Measurements from ENCODE around the gene ALDH8A1. TPM values are rescaled to one million over a fixed set of nuclear protein-coding genes. Genes with fewer than 3 reads are reported as not detected.
"Not testable (repeated sequence)": the region's sequence is repeated elsewhere in the genome, so short reads cannot be mapped to it uniquely, and the experiment has no call there.

Gene ALDH8A1
- total RNA-seq, 1 experiment from 2014 or later, result 0.17 TPM

GRCh38 chr6:134910593-134910935 lies 39.3 kb downstream of the ALDH8A1 start:
- Histone ChIP-seq H3K4me3 (ENCODE audit: insufficient read depth, low read depth, low read length) (no peak overlapping the region), H3K27me3 (ENCODE audit: control insufficient read depth, insufficient read depth, low read length) (no peaks in the 10 kb centered on the region), H3K36me3 (replicated peaks; ENCODE audit: control insufficient read depth, insufficient read depth, low read length) (no peaks in the 10 kb centered on the region)
- DNase-seq, result no peak

DNA sequence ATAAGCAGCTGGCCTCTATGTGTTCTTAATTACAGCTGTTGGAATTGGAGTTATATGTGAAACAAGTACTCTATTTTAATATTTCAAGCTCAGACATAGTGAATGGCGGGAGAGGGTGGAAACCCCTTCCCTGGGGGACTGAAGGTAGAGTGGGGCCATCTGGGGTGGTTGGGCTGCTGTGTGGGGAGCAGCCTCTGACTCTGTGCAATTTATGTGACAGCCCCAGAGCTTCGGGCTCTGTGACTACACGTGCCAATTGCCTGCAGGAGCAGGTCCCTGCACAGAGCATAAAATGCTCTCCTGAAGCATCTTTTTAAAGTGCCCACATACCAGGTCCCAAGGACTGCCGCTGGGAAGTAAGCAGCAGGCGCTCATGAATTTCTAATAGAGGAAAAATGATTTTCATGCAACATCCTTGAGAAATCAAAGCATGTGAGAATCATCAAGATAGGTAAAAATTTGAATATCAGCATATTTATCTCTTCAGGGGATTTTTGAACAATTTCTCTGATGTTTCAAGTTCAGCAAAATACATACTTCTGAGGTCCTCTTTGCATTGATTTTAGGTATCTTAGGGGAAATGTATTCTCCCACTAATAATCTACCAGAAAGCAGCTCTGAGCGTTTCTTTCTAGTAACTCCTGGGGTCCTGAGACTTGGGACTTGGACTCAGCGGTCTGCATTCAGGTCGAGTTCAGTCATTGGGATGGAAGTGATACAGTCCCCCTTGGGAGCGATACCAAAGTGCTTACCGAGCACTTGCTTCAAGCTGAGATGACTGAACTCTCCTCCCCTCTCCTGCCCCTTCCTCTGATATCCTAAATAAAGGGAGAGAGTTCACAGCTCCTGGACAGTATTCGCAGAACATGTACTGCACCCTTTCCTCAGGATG lies 40.0 kb downstream of the ALDH8A1 start:
- Histone ChIP-seq H3K4me3 (ENCODE audit: insufficient read depth, low read depth, low read length) (no peak overlapping the region), H3K36me3 (replicated peaks; ENCODE audit: control insufficient read depth, insufficient read depth, low read length) (no peaks in the 10 kb centered on the region), H3K27me3 (ENCODE audit: control insufficient read depth, insufficient read depth, low read length) (no peaks in the 10 kb centered on the region)
- no peak for DNase-seq

DNA sequence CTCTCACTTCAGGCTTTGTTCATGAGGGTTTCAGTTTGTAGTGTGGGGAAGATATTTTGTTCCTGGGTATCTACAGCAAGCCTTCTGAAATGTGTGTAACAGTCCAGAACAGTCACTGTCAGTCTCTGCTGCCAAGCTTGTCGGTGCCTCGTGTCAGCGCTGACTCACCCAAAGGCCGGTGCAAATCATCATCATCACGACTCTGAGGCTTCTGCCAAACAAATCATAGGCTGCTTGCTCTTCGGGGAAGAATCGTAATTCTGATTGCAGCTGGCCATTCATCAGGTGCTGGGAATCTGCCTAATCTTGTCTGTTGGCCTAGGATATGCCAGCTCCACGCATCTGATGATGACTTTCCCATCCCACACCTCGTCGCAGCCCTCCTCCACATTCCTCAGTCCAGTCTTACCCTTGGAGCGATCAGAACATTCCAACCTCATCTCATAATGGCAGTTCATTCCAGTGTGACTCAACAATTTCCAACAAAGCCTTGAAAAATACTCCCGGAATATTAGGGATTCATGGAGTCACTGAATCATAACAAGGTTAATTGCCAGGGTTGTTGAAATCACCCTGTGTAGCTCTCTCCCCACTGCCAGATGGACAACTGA lies 40.9 kb downstream of the ALDH8A1 start:
- no peak for DNase-seq

DNA sequence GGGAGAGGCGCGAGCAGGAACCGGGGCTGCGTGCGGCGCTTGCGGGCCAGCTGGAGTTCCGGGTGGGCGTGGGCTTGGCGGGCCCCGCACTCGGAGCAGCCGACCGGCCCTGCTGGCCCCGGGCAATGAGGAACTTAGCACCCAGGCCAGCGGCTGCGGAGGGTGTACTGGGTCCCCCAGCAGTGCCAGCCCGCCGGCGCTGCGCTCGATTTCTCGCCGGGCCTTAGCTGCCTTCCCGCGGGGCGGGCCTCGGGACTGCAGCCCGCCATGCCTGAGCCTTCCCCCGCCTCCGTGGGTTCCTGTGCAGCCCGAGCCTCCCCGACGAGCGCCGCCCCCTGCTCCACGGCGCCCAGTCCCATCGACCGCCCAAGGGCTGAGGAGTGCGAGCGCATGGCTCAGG lies 45.2 kb downstream of the ALDH8A1 start:
- H3K4me3 ChIP-seq (ENCODE audit: insufficient read depth, low read depth, low read length); H3K27me3 ChIP-seq (ENCODE audit: control insufficient read depth, insufficient read depth, low read length); H3K36me3 ChIP-seq (replicated peaks; ENCODE audit: control insufficient read depth, insufficient read depth, low read length); DNase-seq: not testable (repeated sequence)

More for the DNA sequence above, 40.9 kb downstream of the ALDH8A1 start:
- no peak overlapping the region for H3K4me3 ChIP-seq (ENCODE audit: insufficient read depth, low read depth, low read length)
- H3K27me3 ChIP-seq (ENCODE audit: control insufficient read depth, insufficient read depth, low read length), result no peaks in the 10 kb centered on the region
- H3K36me3 ChIP-seq (replicated peaks; ENCODE audit: control insufficient read depth, insufficient read depth, low read length), result no peaks in the 10 kb centered on the region

DNA sequence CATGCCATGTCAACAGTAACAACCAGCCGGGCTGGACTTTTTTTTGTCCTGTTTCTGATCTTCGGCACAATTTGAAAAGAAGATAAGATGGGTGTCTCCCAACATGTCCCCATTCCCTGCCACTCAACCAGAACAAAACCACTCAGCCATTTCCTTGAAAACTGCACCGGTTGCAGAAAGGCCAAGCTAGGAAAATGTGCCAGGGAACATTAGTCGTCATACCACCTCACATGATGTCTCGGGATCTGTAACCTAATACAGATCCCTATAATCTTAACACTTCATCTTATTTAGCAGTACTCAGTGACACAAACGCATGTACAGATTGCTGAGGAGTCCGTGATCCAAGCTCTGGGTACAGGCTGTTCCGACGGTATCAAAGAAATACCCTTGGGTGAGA lies 46.5 kb downstream of the ALDH8A1 start:
- Histone ChIP-seq H3K4me3 (ENCODE audit: insufficient read depth, low read depth, low read length) (no peak overlapping the region), H3K27me3 (ENCODE audit: control insufficient read depth, insufficient read depth, low read length) (no peaks in the 10 kb centered on the region), H3K36me3 (replicated peaks; ENCODE audit: control insufficient read depth, insufficient read depth, low read length) (no peaks in the 10 kb centered on the region)
- no peak for DNase-seq

- DNase-seq, result no peak
- Histone ChIP-seq H3K27me3 (ENCODE audit: control insufficient read depth, insufficient read depth, low read length) (no peaks in the 10 kb centered on the region), H3K4me3 (ENCODE audit: insufficient read depth, low read depth, low read length) (no peak overlapping the region), H3K36me3 (replicated peaks; ENCODE audit: control insufficient read depth, insufficient read depth, low read length) (no peaks in the 10 kb centered on the region)
Measured at GRCh38 chr6:134902936-134903335, 47.0 kb downstream of the ALDH8A1 start.

GRCh38 chr6:134902074-134902861 lies 47.6 kb downstream of the ALDH8A1 start:
- DNase-seq, result no peak
- H3K4me3 ChIP-seq (ENCODE audit: insufficient read depth, low read depth, low read length), result no peak overlapping the region
- no peaks in the 10 kb centered on the region for H3K36me3 ChIP-seq (replicated peaks; ENCODE audit: control insufficient read depth, insufficient read depth, low read length)
- no peaks in the 10 kb centered on the region for H3K27me3 ChIP-seq (ENCODE audit: control insufficient read depth, insufficient read depth, low read length)

DNA sequence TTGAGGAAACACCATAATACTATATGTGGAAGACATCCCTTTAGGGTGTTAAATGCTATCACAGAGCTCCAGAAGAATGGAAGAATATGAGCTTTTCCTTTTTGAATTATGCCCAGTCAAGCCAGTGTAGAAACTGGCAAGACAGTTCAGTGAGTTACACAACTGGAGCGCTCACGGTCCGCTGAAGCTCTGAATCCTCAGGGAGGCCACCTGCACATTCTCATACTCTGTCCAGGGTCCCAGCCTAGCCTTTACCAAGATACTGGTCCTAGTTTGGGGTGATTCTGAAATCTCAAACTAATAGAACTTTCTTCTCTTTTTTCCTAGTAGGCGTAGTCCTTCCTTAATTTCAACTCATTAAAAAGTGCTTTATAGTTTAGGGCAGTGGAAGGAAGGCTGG lies 51.3 kb downstream of the ALDH8A1 start:
- Histone ChIP-seq H3K27me3 (ENCODE audit: control insufficient read depth, insufficient read depth, low read length) (no peaks in the 10 kb centered on the region), H3K4me3 (ENCODE audit: insufficient read depth, low read depth, low read length) (no peak overlapping the region), H3K36me3 (replicated peaks; ENCODE audit: control insufficient read depth, insufficient read depth, low read length) (no peaks in the 10 kb centered on the region)
- no peak for DNase-seq

DNA sequence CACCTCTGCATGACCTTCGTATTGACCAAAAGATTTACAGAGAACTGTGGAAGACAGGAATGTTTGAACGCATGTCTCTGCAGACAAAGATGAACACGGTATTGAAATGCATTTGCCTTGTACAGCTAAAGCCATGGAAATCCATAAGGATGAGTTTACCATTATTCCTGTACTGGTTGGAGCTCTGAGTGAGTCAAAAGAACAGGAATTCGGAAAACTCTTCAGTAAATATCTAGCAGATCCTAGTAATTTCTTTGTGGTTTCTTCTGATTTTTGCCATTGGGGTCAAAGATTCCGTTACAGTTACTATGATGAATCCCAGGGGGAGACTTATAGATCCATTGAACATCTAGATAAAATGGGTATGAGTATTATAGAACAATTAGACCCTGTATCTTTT lies 51.7 kb downstream of the ALDH8A1 start:
- not testable (repeated sequence) for DNase-seq; H3K4me3 ChIP-seq (ENCODE audit: insufficient read depth, low read depth, low read length); H3K27me3 ChIP-seq (ENCODE audit: control insufficient read depth, insufficient read depth, low read length); H3K36me3 ChIP-seq (replicated peaks; ENCODE audit: control insufficient read depth, insufficient read depth, low read length)

DNA sequence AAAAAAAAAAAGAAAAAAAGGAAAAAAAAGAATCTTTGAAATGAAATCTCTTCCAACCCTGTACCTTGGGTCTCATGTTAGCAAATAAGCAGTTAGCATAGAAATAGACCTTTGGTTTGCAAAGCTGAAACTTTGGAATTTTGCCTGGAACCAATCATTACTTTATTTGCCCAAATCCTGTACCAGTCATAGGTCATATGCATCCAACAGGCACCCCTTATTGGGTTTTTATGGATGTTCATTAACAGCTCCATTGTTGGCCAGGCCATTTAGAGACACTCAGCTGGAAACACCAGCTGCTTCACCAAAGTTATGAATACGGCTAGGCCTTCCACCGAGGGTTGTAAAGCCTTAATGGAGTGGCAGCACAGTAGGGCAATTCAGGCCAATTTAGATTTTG lies 53.0 kb downstream of the ALDH8A1 start:
- Histone ChIP-seq H3K27me3 (ENCODE audit: control insufficient read depth, insufficient read depth, low read length) (no peaks in the 10 kb centered on the region), H3K36me3 (replicated peaks; ENCODE audit: control insufficient read depth, insufficient read depth, low read length) (no peaks in the 10 kb centered on the region), H3K4me3 (ENCODE audit: insufficient read depth, low read depth, low read length) (no peak overlapping the region)
- no peak for DNase-seq

DNA sequence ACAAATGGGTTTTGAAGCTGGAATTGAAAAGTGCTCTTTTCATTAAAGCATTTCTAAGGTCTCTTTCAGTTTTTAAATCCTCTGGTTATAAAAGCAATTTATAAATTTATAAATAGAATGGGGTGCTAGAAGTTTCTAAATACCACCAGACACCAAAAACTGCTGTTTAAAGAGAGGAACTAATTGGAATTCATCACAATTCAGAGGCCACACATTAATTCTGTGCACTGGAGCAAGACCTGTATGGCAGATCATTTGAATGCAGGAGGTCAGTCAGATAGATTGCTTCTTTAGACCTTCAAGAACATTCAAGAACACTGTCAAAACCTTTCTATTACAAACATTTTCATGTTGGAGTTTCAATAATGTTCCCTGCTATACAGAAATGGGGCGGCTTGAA lies 55.1 kb downstream of the ALDH8A1 start:
- H3K4me3 ChIP-seq (ENCODE audit: insufficient read depth, low read depth, low read length), result no peak overlapping the region
- no peak for DNase-seq
- no peaks in the 10 kb centered on the region for H3K27me3 ChIP-seq (ENCODE audit: control insufficient read depth, insufficient read depth, low read length)
- H3K36me3 ChIP-seq (replicated peaks; ENCODE audit: control insufficient read depth, insufficient read depth, low read length), result no peaks in the 10 kb centered on the region

- no peaks in the 10 kb centered on the region for H3K36me3 ChIP-seq (replicated peaks; ENCODE audit: control insufficient read depth, insufficient read depth, low read length)
- no peak overlapping the region for H3K4me3 ChIP-seq (ENCODE audit: insufficient read depth, low read depth, low read length)
- no peaks in the 10 kb centered on the region for H3K27me3 ChIP-seq (ENCODE audit: control insufficient read depth, insufficient read depth, low read length)
- no peak for DNase-seq
Measured at GRCh38 chr6:134892362-134892761, 57.5 kb downstream of the ALDH8A1 start.

- Histone ChIP-seq H3K27me3 (ENCODE audit: control insufficient read depth, insufficient read depth, low read length) (no peaks in the 10 kb centered on the region), H3K4me3 (ENCODE audit: insufficient read depth, low read depth, low read length) (no peak overlapping the region), H3K36me3 (replicated peaks; ENCODE audit: control insufficient read depth, insufficient read depth, low read length) (no peaks in the 10 kb centered on the region)
- DNase-seq, result no peak
Measured at GRCh38 chr6:134891633-134892032, 58.3 kb downstream of the ALDH8A1 start.

- Histone ChIP-seq H3K36me3 (replicated peaks; ENCODE audit: control insufficient read depth, insufficient read depth, low read length) (no peaks in the 10 kb centered on the region), H3K27me3 (ENCODE audit: control insufficient read depth, insufficient read depth, low read length) (no peaks in the 10 kb centered on the region), H3K4me3 (ENCODE audit: insufficient read depth, low read depth, low read length) (no peak overlapping the region)
- DNase-seq, result no peak
Measured at GRCh38 chr6:134888316-134888715, 61.6 kb downstream of the ALDH8A1 start.

DNA sequence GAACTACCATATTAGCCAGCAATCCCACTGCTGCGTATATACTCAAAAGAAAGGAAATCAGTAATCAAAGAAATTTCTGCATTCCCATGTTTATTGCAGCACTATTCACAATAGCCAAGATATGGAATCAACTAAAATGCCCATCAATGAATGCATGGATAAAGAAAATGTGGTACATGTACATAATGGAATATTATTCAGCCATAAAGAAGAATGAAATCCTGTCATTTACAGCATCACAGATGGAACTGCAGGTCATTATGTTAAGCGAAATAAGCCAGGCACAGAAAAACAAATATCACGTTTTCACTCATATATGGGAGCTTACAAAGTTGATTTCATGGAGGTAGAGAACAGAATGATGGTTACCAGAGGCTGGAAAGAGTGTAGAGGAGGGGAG lies 65.1 kb downstream of the ALDH8A1 start:
- Histone ChIP-seq H3K27me3 (ENCODE audit: control insufficient read depth, insufficient read depth, low read length) (no peaks in the 10 kb centered on the region), H3K4me3 (ENCODE audit: insufficient read depth, low read depth, low read length) (no peak overlapping the region), H3K36me3 (replicated peaks; ENCODE audit: control insufficient read depth, insufficient read depth, low read length) (no peaks in the 10 kb centered on the region)
- DNase-seq, result no peak

Measured in H7 (cell line).